OCI-LY1 (cell line): ENCODE results near the gene H6PD.

ENCODE experiments used
- H2AFZ ChIP-seq: fragments of 200-600 bp; sonication (generic), shearing (Covaris generic); 2 replicates; pipeline ENCODE4 v1.6.0; 2014; ENCODE audit warnings: antibody characterized with exemption, mild to moderate bottlenecking, low read length
- H3F3A ChIP-seq: fragments of 200-600 bp; sonication (generic), shearing (Covaris generic); 2 replicates; pipeline ENCODE4 v1.6.0; 2014; ENCODE audit warnings: mild to moderate bottlenecking, antibody characterized with exemption, low read length, moderate library complexity; ENCODE audit not compliant: insufficient read depth
- H3K27ac ChIP-seq: fragments of 200-600 bp; sonication (generic); 2 replicates; pipeline ENCODE4 v1.5.1; 2014; ENCODE audit warnings: low read length, mixed run types, mild to moderate bottlenecking, low read depth; ENCODE audit not compliant: poor library complexity, severe bottlenecking
- H3K27me3 ChIP-seq: fragments of 200-600 bp; sonication (generic); 2 replicates; pipeline ENCODE4 v1.6.0; 2014; ENCODE audit warnings: antibody characterized with exemption, mild to moderate bottlenecking, low read length, moderate library complexity; ENCODE audit not compliant: insufficient read depth
- H3K36me3 ChIP-seq: fragments of 200-600 bp; sonication (generic); 2 replicates; pipeline ENCODE4 v1.6.1; 2014; ENCODE audit warnings: mild to moderate bottlenecking, antibody characterized with exemption, low read length, moderate library complexity, mixed read lengths; ENCODE audit not compliant: insufficient read depth
- H3K4me1 ChIP-seq: fragments of 200-600 bp; sonication (generic); 2 replicates; pipeline ENCODE4 v1.5.1; 2014; ENCODE audit warnings: mild to moderate bottlenecking, low read length, moderate library complexity; ENCODE audit not compliant: insufficient read depth, severe bottlenecking
- H3K4me2 ChIP-seq: fragments of 200-600 bp; sonication (generic), shearing (Covaris generic); 2 replicates; pipeline ENCODE4 v1.6.1; 2014; ENCODE audit warnings: low read length
- H3K4me3 ChIP-seq: fragments of 200-600 bp; sonication (generic); 2 replicates; pipeline ENCODE4 v1.5.1; 2014; ENCODE audit warnings: low read length, low read depth, mild to moderate bottlenecking, mixed read lengths; ENCODE audit not compliant: poor library complexity, severe bottlenecking
- H3K79me2 ChIP-seq: fragments of 200-600 bp; shearing (Covaris generic); 2 replicates; pipeline ENCODE4 v1.6.1; 2016; ENCODE audit warnings: mixed run types, low read length, mixed read lengths; ENCODE audit not compliant: insufficient read depth
- H3K9ac ChIP-seq: fragments of 200-600 bp; sonication (generic), shearing (Covaris generic); 2 replicates; pipeline ENCODE4 v1.6.1; 2014; ENCODE audit warnings: mild to moderate bottlenecking, low read length, mixed read lengths
- H3K9me2 ChIP-seq: fragments of 200-600 bp; sonication (generic), shearing (Covaris generic); 2 replicates; pipeline ENCODE4 v1.6.1; 2014; ENCODE audit warnings: low read depth, mild to moderate bottlenecking, low read length, mixed read lengths
- H3K9me3 ChIP-seq: fragments of 200-600 bp; shearing (Covaris generic); 2 replicates; pipeline ENCODE4 v1.6.1; 2014; ENCODE audit warnings: low read length, mixed read lengths
- H4K20me1 ChIP-seq: fragments of 200-600 bp; sonication (generic), shearing (Covaris generic); 2 replicates; pipeline ENCODE4 v1.6.0; 2016; ENCODE audit warnings: mild to moderate bottlenecking, low read length; ENCODE audit not compliant: insufficient read depth
- CTCF ChIP-seq: fragments of 200-600 bp; sonication (generic), shearing (Covaris generic); IDR thresholded peaks from 2 replicates; pipeline ENCODE4 v1.5.1; 2017; ENCODE audit warnings: mild to moderate bottlenecking, antibody characterized with exemption, low read length, moderate library complexity, mixed read lengths
- EZH2 ChIP-seq: fragments of 200-600 bp; sonication (generic), shearing (Covaris generic); IDR thresholded peaks from 2 replicates; pipeline ENCODE4 v1.8.0; 2017; ENCODE audit warnings: borderline replicate concordance, mixed run types, mild to moderate bottlenecking, antibody characterized with exemption, low read length, moderate library complexity, mixed read lengths

Gene H6PD

DNA sequence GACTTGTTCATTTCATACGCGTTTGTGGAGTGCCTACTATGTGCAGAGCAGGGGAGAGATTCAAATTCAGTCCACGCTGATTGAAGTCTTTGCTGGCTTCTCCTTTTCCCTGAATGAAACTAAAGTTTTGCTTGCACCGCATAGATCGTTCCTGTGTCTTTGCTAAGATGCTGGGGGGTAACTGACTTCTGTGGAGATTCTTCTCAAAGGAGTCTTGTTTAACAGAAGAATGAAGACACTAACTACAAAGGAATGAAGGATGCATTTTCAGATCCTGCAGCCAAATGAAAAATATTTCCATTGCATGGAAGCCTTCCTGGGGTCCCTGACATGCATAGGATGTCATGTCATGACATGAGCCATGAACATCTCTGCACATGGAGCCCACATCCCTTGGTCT lies 26.9 kb upstream of the H6PD start:
- Histone ChIP-seq H3K4me2 (no peak overlapping the region), H3K27ac (no peak overlapping the region), H3K4me3 (no peak overlapping the region), H3K9me3 (no peaks in the 10 kb centered on the region), H4K20me1 (no peaks in the 10 kb centered on the region), H3K4me1 (no peaks in the 10 kb centered on the region), H3K9me2 (no peaks in the 10 kb centered on the region), H3K79me2 (no peaks in the 10 kb centered on the region), H3K27me3 (peaks cover 25% of the 10 kb centered on the region; the same call in 1 of the 2 replicates), H3F3A (no peaks in the 10 kb centered on the region), H3K36me3 (no peaks in the 10 kb centered on the region), H2AFZ (no peak overlapping the region), H3K9ac (no peak overlapping the region)
- TF ChIP-seq EZH2 (no peak), CTCF (no peak)

DNA sequence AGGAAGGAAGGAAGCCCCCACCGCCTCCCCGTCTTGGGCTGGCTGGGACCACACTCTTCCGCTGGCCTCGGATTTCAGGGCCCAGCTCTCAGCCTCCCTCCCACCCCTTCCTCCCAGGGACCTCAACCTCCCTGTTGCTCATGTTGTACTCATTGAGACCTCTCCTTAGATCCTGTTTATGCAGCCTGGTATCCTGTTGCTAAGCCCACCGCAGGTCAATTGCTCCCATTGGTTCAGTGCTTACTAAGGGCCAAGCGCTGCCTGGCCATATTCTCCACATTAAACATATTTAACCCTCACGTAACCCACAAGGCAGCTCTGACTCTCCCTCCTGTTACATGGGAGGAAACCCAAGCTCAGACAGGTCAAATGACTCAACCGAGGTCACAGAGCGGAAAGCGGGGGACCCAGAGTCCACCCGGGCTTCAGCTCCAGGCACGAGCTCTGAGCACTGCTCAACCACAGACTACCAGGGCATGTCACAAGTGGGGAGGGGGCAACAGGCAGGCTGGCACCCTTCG lies 23.2 kb upstream of the H6PD start:
- Histone ChIP-seq H3K4me1 (no peaks in the 10 kb centered on the region), H3K9ac (no peak overlapping the region), H3K9me2 (no peaks in the 10 kb centered on the region), H3K9me3 (no peaks in the 10 kb centered on the region), H3F3A (no peaks in the 10 kb centered on the region), H3K4me2 (no peak overlapping the region), H3K27me3 (peaks cover 12% of the 10 kb centered on the region; the same call in 1 of the 2 replicates), H3K4me3 (no peak overlapping the region), H2AFZ (no peak overlapping the region), H4K20me1 (no peaks in the 10 kb centered on the region), H3K36me3 (no peaks in the 10 kb centered on the region), H3K27ac (no peak overlapping the region), H3K79me2 (no peaks in the 10 kb centered on the region)
- TF ChIP-seq EZH2 (no peak), CTCF (no peak)

DNA sequence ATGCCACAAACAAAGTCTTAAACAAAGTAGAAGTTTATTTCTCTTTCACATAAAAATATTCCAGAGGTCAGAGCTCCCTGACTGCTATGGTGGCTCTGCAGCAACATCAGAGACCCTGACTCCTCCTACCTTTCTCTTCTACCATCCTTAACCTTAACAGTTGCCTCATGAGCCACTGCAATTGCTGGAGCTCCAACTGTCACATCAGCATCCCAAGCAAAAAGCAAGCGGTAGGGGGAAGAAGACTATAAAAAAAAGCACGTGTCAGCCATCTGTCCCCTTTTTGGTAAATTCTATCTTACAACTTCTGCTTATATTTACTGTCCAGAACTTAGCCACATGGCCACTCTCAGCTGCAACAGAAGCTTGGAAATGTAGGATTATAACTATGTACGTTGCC lies 21.8 kb upstream of the H6PD start:
- TF ChIP-seq CTCF, result no peak
- no peak for TF ChIP-seq EZH2

More for the DNA sequence above, 21.8 kb upstream of the H6PD start:
- Histone ChIP-seq H3K79me2 (no peaks in the 10 kb centered on the region), H3K4me2 (no peak overlapping the region), H3K27me3 (peaks cover 11% of the 10 kb centered on the region; the same call in 1 of the 2 replicates), H3K9me2 (no peaks in the 10 kb centered on the region), H4K20me1 (no peaks in the 10 kb centered on the region), H3F3A (no peaks in the 10 kb centered on the region), H3K27ac (no peak overlapping the region), H3K4me1 (no peaks in the 10 kb centered on the region), H2AFZ (no peak overlapping the region), H3K36me3 (no peaks in the 10 kb centered on the region), H3K9ac (no peak overlapping the region), H3K9me3 (no peaks in the 10 kb centered on the region), H3K4me3 (no peak overlapping the region)
